IPS DF 6.9 (cell line): Measurements from ENCODE around the gene DNM3.

Source experiments
- DNase-seq: peaks from one replicate; pipeline ENCODE4 v3.0.0-alpha.2; 2013; ENCODE audit warnings: low read depth, low spot score
- H3K27ac ChIP-seq: one replicate; pipeline ENCODE4 v1.5.1; 2013; ENCODE audit warnings: low read length, control low read depth
- H3K27me3 ChIP-seq: 2 replicates; pipeline ENCODE4 v1.6.1; 2013; ENCODE audit warnings: mild to moderate bottlenecking, low read length; ENCODE audit not compliant: control insufficient read depth, insufficient read depth
- H3K36me3 ChIP-seq: 2 replicates; pipeline ENCODE4 v1.6.1; 2013; ENCODE audit warnings: low read length; ENCODE audit not compliant: control insufficient read depth, insufficient read depth
- H3K4me1 ChIP-seq: 2 replicates; pipeline ENCODE4 v1.6.1; 2013; ENCODE audit warnings: low read length; ENCODE audit not compliant: control insufficient read depth, insufficient read depth
- H3K4me3 ChIP-seq: 2 replicates; pipeline ENCODE4 v1.5.1; 2013; ENCODE audit warnings: mild to moderate bottlenecking, low read length
- H3K9me3 ChIP-seq: 2 replicates; pipeline ENCODE4 v1.6.1; 2013; ENCODE audit warnings: low read length, inconsistent platforms; ENCODE audit not compliant: control insufficient read depth, insufficient read depth
- WGBS: extraction: QIAGEN DNeasy Blood & Tissue Kit; methylation state at CpG from one replicate; pipeline ENCODE4 v1.1.7; 2013; ENCODE audit warnings: mixed read lengths, missing lambda C conversion rate; ENCODE audit not compliant: insufficient read length, insufficient coverage; 5-methylcytosine and 5-hydroxymethylcytosine counted together

DNM3 gene

DNA sequence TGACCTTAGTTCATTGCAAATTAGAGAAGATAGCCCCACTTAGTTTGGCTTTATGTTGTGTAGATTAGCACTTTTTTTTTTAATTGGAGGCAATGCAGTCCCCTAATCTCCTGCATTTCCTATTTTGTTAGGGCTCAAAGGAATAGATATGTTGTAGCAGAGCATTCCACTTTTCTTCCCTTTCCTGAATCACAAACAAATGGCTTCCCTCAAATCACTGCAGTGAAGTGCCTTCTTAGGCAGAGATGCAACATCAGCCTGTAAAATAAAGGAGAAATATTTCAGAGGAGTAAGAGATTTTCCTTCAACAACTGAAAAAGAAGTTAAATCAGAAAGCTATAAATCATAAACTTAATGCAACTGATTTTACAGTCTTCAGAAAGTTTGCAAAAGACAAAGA lies 307.4 kb downstream of the DNM3 start:
- no peaks in the 10 kb centered on the region for H3K36me3 ChIP-seq
- no peak for DNase-seq
- H3K27ac ChIP-seq = no peak overlapping the region
- no peak overlapping the region for H3K4me3 ChIP-seq
- H3K27me3 ChIP-seq = no peaks in the 10 kb centered on the region
- no peaks in the 10 kb centered on the region; the same call in 1 of the 2 replicates for H3K4me1 ChIP-seq
- no peaks in the 10 kb centered on the region for H3K9me3 ChIP-seq

DNA sequence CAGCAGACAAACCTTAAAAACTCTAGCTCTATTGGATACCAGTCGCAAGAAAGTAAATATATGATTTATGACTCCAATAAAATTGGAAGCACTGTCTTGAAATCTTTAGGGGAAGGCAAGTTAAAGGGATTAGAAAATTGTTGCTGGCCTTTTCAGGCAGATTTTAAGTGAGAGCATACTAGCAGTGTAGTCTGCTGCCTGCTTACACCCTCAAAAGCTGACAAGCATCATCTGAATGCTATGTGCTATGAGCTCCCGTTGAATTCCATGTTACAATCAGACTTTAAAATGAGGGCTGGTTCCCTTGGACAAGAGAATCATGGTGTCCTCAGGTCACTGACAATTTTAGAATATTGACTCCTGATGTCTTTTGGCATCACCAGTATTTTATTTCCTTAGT lies 308.0 kb downstream of the DNM3 start:
- Histone ChIP-seq H3K36me3 (no peaks in the 10 kb centered on the region), H3K9me3 (no peaks in the 10 kb centered on the region), H3K27me3 (no peaks in the 10 kb centered on the region), H3K27ac (no peak overlapping the region), H3K4me3 (no peak overlapping the region), H3K4me1 (no peaks in the 10 kb centered on the region; the same call in 1 of the 2 replicates)
- WGBS = no CpG with 5 or more reads among the region's 2 CpGs
- no peak for DNase-seq

DNA sequence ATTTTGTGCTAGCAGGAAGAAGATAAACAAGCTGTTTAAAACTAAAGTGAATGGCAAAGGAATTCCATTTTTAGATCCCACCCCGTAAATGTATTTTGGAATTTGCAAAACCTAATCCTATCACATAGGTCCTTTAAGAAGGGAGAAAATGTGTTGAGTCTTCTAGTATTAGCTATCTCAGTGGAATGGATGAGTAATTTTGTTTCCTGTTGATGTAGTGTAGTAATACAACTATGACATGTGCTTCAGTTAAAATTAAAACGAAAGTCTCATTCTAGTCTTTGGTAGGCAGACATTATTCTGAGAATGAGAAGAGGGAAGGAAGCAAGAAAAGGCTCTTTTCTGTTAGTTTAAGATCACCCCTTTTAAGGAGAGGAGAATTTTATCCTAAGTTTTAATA lies 313.3 kb downstream of the DNM3 start:
- H3K9me3 ChIP-seq = no peaks in the 10 kb centered on the region
- whole genome bisulfite sequencing = no CpG with 5 or more reads among the region's 2 CpGs
- no peak overlapping the region for H3K27ac ChIP-seq
- no peak for DNase-seq
- H3K36me3 ChIP-seq = no peaks in the 10 kb centered on the region
- H3K27me3 ChIP-seq = no peaks in the 10 kb centered on the region
- H3K4me1 ChIP-seq = no peaks in the 10 kb centered on the region; the same call in 1 of the 2 replicates
- H3K4me3 ChIP-seq = no peak overlapping the region

DNA sequence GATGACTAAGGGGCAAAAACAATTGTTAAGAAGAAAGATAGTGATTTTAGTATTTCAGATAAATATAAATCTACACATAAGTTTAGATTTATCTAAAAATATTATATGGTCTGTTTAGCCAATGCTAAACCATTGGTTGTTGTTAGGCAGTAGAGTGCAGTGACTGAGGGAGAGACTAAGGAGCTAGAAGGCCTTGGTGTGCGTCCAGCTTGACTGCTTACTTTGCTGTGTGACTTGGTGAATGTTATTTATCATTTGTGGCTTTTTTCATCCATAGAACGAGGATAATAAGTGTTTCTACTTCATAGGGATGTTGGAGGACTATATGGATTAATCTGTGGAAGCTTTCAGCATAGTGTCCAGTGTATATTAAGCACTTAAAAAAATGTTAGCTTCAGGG lies 314.5 kb downstream of the DNM3 start:
- Histone ChIP-seq H3K4me1 (no peaks in the 10 kb centered on the region; the same call in 1 of the 2 replicates), H3K27ac (no peak overlapping the region), H3K36me3 (no peaks in the 10 kb centered on the region), H3K4me3 (no peak overlapping the region), H3K9me3 (no peaks in the 10 kb centered on the region), H3K27me3 (no peaks in the 10 kb centered on the region; the same call in 1 of the 2 replicates)
- WGBS = no CpG with 5 or more reads among the region's 2 CpGs
- DNase-seq = no peak

DNA sequence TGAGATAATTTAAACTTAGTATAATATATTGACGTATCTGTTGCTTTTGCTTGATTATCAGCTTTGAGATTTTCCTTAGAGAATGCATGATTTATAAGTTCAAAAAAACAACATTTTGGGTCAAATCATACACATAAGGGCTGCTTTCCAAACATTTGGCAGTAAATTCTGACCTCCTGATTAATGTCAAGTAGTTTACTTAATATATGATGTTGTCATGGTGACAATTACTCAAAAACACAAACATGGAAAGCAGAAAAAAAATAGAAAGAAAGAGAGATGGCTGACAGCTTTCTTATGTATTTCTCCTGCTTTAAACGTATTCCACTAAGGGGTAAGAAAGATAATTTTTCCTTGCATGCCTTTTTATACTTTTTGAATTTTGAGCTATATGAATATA lies 320.9 kb downstream of the DNM3 start:
- H3K9me3 ChIP-seq = no peaks in the 10 kb centered on the region
- no peaks in the 10 kb centered on the region for H3K36me3 ChIP-seq
- no peak for DNase-seq
- H3K4me1 ChIP-seq = no peaks in the 10 kb centered on the region
- no peak overlapping the region for H3K27ac ChIP-seq
- H3K27me3 ChIP-seq = no peaks in the 10 kb centered on the region; the same call in 1 of the 2 replicates
- no peak overlapping the region for H3K4me3 ChIP-seq
- WGBS = no CpG with 5 or more reads among the region's 2 CpGs

DNA sequence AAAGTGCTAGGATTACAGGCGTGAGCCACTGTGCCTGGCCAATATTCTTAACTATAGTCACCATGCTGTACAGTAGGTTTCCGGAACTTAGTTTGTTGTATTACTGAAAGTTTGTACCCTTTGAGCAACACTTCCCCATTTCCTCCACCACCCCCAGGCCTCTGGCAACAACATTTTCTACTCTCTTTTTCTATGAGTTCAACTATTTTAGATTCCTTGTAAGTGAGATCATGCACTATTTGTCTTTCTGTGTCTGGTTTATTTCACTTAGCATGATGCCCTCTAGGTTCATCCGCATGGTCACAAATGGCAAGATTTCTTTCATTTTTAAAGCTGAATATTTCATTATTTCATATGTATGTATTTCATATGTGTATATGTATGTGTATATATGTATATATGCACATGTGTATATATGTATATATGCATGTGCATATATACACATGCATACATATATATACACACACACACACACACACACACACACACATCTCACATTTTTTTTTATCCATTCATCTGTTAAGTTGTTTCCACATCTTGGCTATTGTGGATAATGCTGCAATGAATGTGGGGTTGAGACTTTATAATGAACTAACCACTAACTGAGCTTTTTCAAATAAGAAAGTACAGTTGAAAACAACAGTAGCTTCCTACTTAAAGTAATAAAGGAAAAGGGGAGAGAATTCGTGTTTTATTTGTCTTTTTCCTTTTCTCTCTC lies 322.4 kb downstream of the DNM3 start:
- Histone ChIP-seq H3K36me3 (no peaks in the 10 kb centered on the region), H3K27me3 (no peaks in the 10 kb centered on the region; the same call in 1 of the 2 replicates), H3K4me1 (no peaks in the 10 kb centered on the region), H3K4me3 (no peak overlapping the region), H3K9me3 (no peaks in the 10 kb centered on the region), H3K27ac (no peak overlapping the region)
- no peak for DNase-seq
- no CpG with 5 or more reads among the region's 4 CpGs for WGBS

DNA sequence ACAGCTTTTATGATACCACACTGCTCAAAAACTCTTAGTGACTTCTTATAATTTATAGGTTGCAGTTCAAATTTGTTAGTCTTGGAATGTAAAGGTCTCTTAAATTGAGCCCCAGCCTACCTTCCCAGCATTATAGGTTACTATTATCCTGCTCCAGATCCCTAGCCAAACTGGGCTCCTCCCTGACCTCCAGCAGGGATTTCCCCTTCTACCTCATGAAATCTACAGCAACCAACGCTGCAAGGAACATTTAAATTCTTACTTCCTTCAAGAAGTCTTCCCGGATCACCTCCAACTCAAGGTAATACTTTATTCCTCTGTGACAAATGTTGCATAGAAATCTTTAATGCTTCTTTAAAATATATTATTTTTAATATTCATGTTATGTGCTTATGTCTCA lies 324.1 kb downstream of the DNM3 start:
- no peaks in the 10 kb centered on the region for H3K4me1 ChIP-seq
- DNase-seq = no peak
- H3K9me3 ChIP-seq = no peaks in the 10 kb centered on the region
- no peak overlapping the region for H3K27ac ChIP-seq
- H3K4me3 ChIP-seq = no peak overlapping the region
- no peaks in the 10 kb centered on the region; the same call in 1 of the 2 replicates for H3K27me3 ChIP-seq
- WGBS = no CpG with 5 or more reads among the region's 2 CpGs
- no peaks in the 10 kb centered on the region for H3K36me3 ChIP-seq

DNA sequence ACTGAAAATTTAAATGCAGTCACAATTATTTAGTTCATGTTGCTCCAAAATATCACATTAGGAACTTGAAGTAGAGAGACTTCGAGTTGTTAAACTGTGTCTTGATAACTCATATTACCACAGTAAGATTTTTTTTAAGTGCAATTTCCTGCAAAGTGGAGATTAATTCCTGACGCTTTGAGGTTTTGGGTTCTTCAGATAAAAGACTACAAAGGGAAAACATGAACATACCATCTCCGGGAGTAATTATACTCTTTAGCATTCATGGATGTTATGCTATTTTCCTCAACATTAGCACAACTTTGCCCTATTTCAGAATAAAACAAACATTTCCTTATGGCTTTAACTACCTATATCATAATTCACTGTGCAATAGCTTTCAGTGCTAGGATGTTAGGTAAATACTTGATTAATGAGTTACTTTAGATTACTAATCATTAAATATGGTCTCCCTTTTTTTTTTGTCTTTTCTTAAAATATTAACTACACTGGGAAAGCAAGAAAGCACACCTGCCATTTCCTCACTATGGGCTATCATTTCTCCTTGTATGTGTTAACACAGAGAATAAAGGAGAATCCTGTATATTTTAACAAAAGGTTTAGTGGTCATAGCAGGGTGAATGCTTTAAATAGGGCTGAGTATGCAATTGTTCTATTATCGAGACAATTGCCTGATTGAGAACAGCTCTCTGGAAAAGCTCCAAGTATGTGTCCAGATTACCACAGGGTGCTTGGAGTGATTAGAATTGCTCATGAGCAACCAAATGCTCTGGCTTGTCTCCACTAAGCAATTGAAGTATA lies 326.7 kb downstream of the DNM3 start:
- no peak overlapping the region for H3K27ac ChIP-seq
- no peak for DNase-seq
- no peaks in the 10 kb centered on the region; the same call in 1 of the 2 replicates for H3K36me3 ChIP-seq
- H3K4me1 ChIP-seq = no peaks in the 10 kb centered on the region
- no peak overlapping the region for H3K4me3 ChIP-seq
- no peaks in the 10 kb centered on the region for H3K27me3 ChIP-seq
- no peaks in the 10 kb centered on the region for H3K9me3 ChIP-seq
- no CpG with 5 or more reads among the region's 4 CpGs for WGBS

DNA sequence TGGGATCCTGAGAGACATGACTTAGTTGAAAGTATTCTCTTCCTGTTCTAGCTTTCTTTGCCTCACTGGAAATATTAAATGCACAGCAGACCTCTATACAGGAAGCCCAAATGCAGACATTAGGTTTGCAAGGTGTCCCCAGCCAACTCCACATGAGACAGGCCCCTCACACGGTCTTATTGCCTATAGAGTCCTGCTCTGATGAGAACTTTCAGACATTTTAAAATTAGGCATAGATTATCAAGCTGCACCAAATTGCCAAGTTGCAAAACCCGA lies 327.2 kb downstream of the DNM3 start:
- no peaks in the 10 kb centered on the region; the same call in 1 of the 2 replicates for H3K36me3 ChIP-seq
- DNase-seq = no peak
- no peaks in the 10 kb centered on the region for H3K27me3 ChIP-seq
- no peak overlapping the region for H3K4me3 ChIP-seq
- H3K27ac ChIP-seq = no peak overlapping the region
- H3K9me3 ChIP-seq = no peaks in the 10 kb centered on the region
- no peaks in the 10 kb centered on the region for H3K4me1 ChIP-seq
- WGBS = no CpG with 5 or more reads among the region's 2 CpGs

DNA sequence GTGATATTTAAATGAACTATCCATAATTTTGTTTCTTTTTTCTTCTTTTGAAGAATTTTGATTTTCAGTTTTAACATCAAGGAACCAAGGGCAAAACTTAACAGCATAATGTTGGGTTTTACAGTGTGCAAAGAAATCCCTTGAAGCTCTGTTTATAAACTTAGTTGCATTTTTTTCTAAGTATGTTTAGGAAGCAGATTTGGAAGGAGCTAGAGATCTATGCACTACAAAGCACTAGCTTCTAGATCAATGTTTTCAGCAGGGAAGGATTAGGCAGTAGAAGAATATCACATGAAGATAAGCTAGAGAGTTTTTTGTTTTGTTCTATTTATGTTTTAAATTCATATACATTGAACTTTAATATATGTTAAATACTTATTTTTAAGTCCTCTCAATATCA lies 328.5 kb downstream of the DNM3 start:
- no peak overlapping the region for H3K27ac ChIP-seq
- no peak for DNase-seq
- no peaks in the 10 kb centered on the region; the same call in 1 of the 2 replicates for H3K36me3 ChIP-seq
- no peaks in the 10 kb centered on the region for H3K27me3 ChIP-seq
- H3K4me3 ChIP-seq = no peak overlapping the region
- no peaks in the 10 kb centered on the region for H3K4me1 ChIP-seq
- no peaks in the 10 kb centered on the region for H3K9me3 ChIP-seq
